Tibial nerve (tissue), 4 donors: ENCODE data around the gene CASKIN2. TPM values are rescaled to one million over a fixed set of nuclear protein-coding genes. Genes with fewer than 3 reads are reported as not detected.
A peak's percentile ranks its signal among the peaks of the same experiment; 100 is the strongest.

Source experiments
- DNase-seq, 2 donors: peaks; one replicate each; pipeline ENCODE4 v3.0.0-alpha.2; 2019; ENCODE audit warnings: low spot score in 2 of 2
- H3K27ac ChIP-seq, 4 donors: fragments of 200-600 bp; sonication (generic) in 3 of 4; one replicate each; pipeline ENCODE4 v1.5.1; 2017 to 2019; ENCODE audit warnings: mild to moderate bottlenecking in 1 of 4
- H3K27me3 ChIP-seq, 2 donors: fragments of 200-600 bp; sonication (generic) in 1 of 2; one replicate each; pipeline versions ENCODE4 v1.5.1 to v1.6.0; 2017 to 2019
- H3K36me3 ChIP-seq, 3 donors: fragments of 200-600 bp; sonication (generic); one replicate each; pipeline ENCODE4 v1.5.1; 2018 to 2019
- H3K4me1 ChIP-seq, 4 donors: fragments of 200-600 bp; sonication (generic) in 3 of 4; one replicate each; pipeline ENCODE4 v1.5.1; 2017 to 2019
- H3K4me3 ChIP-seq, 4 donors: fragments of 200-600 bp; sonication (generic) in 3 of 4; one replicate each; pipeline ENCODE4 v1.5.1; 2017 to 2019; ENCODE audit warnings: mild to moderate bottlenecking in 1 of 4, moderate library complexity in 1 of 4
- H3K9me3 ChIP-seq, 4 donors: fragments of 200-600 bp; sonication (generic) in 3 of 4; one replicate each; pipeline ENCODE4 v1.5.1; 2017 to 2019
- CTCF ChIP-seq, 5 experiments: fragments of 200-600 bp in 3 of 5; fragments of 450-650 bp in 2 of 5; sonication (generic) in 3 of 5; IDR thresholded peaks; one replicate each; pipeline ENCODE4 v1.5.1; 2016 to 2019; ENCODE audit warnings: antibody characterized with exemption in 5 of 5, mild to moderate bottlenecking in 3 of 5, moderate library complexity in 2 of 5
- EP300 ChIP-seq, 2 donors: sonication (generic); formaldehyde crosslinking; IDR thresholded peaks; one replicate each; pipeline ENCODE4 v1.6.1; 2017; ENCODE audit warnings: antibody characterized with exemption in 2 of 2, mild to moderate bottlenecking in 1 of 2
- POLR2A ChIP-seq, 2 donors: fragments of 450-650 bp; IDR thresholded peaks; one replicate each; pipeline ENCODE4 v1.6.1; 2017; ENCODE audit warnings: antibody characterized with exemption in 2 of 2, mild to moderate bottlenecking in 2 of 2, moderate library complexity in 2 of 2
- WGBS, 2 donors: methylation state at CpG; one replicate each; pipeline ENCODE4 v1.1.5; 2018; 5-methylcytosine and 5-hydroxymethylcytosine counted together
- total RNA-seq, 4 donors: library from RNA; depleted of rRNA; stranded (reverse); fragments of >200 nt; gene quantifications; one replicate each; pipeline ENCODE4 v1.1.0, GENCODE V29; 2016

CASKIN2 gene
- total RNA-seq, 4 donors from 2014 or later = 36.0 to 59.0 (median 51.3) TPM

GRCh38 chr17:75530837-75531720 lies 15.7 kb upstream of the CASKIN2 start:
- no peaks in the 10 kb centered on the region for H3K9me3 ChIP-seq
- H3K27ac ChIP-seq = peak overlapping the region in 2 of 4 donors; percentile 4 to 7
- WGBS, 2 donors = 76 to 80% methylated on average over 18 to 19 of the region's 19 CpGs
- no peak for DNase-seq
- TF ChIP-seq EP300 (IDR thresholded peaks at IDR 0.05) (no peak), CTCF (IDR thresholded peaks at IDR 0.05) (no peak), POLR2A (IDR thresholded peaks at IDR 0.05) (no peak)
- no peaks in the 10 kb centered on the region for H3K27me3 ChIP-seq
- peaks cover 0 to 6% (median 0%) of the 10 kb centered on the region in 3 donors for H3K36me3 ChIP-seq
- peaks cover 0 to 12% (median 3%) of the 10 kb centered on the region in 4 donors for H3K4me1 ChIP-seq
- no peak overlapping the region for H3K4me3 ChIP-seq

- no peaks in the 10 kb centered on the region for H3K9me3 ChIP-seq
Observed at GRCh38 chr17:75526555-75527270, 11.4 kb upstream of the CASKIN2 start.

DNA sequence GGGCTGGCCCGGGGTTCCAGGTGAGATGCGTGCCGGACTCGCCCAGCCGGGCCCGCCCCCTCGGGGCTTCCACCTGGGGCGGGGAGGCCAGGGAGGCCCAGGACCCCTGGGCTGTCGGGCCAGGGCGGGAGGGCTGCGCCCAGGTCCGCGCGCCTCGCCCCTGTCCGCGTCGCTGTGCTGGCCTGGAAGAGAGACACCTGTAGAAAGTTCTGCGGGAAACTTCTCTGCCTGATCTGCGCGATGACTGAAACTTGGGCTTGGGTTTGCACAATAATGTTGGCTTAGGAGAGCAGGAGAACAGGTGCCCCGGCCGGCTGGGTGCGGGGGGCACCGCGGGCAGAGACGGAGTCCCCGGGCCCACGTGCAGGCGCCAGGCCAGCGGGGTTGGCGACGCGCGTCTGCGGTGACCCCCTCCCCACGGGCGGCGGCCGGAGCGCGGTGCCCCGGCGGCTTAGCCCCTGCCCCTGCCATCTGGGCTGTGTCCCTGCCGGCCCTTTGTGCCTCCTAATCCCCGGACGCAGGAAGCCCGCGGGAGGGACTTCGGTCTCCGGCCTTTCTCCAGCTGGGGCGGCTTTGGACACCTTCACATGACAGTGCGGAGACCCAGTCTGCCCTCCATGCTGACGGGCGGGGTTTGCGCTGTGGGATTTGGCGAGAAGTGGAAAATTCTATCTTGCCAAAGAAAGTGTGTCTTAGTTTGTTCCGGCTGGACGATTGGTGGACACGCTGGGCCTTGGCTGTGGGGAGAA lies 10.6 kb upstream of the CASKIN2 start:
- WGBS, 2 donors = 4 to 5% methylated on average over 30 to 47 of the region's 60 CpGs
- peaks cover 0 to 13% (median 0%) of the 10 kb centered on the region in 3 donors for H3K36me3 ChIP-seq
- TF ChIP-seq EP300 (IDR thresholded peaks at IDR 0.05) = no peak
- TF ChIP-seq CTCF (IDR thresholded peaks at IDR 0.05) = no peak
- no peak for TF ChIP-seq POLR2A (IDR thresholded peaks at IDR 0.05)
- H3K9me3 ChIP-seq = no peaks in the 10 kb centered on the region
- H3K27me3 ChIP-seq = no peaks in the 10 kb centered on the region
- peaks cover 0 to 20% (median 8%) of the 10 kb centered on the region in 4 donors for H3K4me1 ChIP-seq
- H3K4me3 ChIP-seq = peak overlapping the region; percentile 36 to 81 (median 58)
- no peak for DNase-seq
- peak overlapping the region in 2 of 4 donors; percentile 77 to 82 for H3K27ac ChIP-seq

More at GRCh38 chr17:75526555-75527270, 11.4 kb upstream of the CASKIN2 start:
- no peaks in the 10 kb centered on the region for H3K27me3 ChIP-seq
- H3K4me3 ChIP-seq = peak overlapping the region in 2 of 4 donors; percentile 67 to 81
- peaks cover 0 to 6% (median 0%) of the 10 kb centered on the region in 3 donors for H3K36me3 ChIP-seq
- TF ChIP-seq CTCF (IDR thresholded peaks at IDR 0.05) = no peak
- TF ChIP-seq POLR2A (IDR thresholded peaks at IDR 0.05) = no peak
- TF ChIP-seq EP300 (IDR thresholded peaks at IDR 0.05) = no peak
- H3K27ac ChIP-seq = peak overlapping the region in 2 of 4 donors; percentile 77 to 82
- H3K4me1 ChIP-seq = peaks cover 0 to 26% (median 8%) of the 10 kb centered on the region in 4 donors
- DNase-seq = no peak
- 62 to 67% methylated on average over 13 of the region's 13 CpGs for WGBS, 2 donors

GRCh38 chr17:75524970-75525805 lies 9.9 kb upstream of the CASKIN2 start, which contains the start of gene LLGL2:
LLGL2 (plus strand) TSS chr17:75525697; CDS start chr17:75543427, 17,730 bp downstream.
- Histone ChIP-seq H3K27me3 (no peaks in the 10 kb centered on the region), H3K27ac (peak within 1 kb of the TSS; percentile 26 to 85 (median 80)), H3K4me1 (peaks cover 0 to 20% (median 8%) of the 10 kb centered on the region in 4 donors), H3K9me3 (no peaks in the 10 kb centered on the region), H3K4me3 (peak within 1 kb of the TSS; percentile 50 to 81 (median 69)), H3K36me3 (peaks cover 0 to 15% (median 0%) of the 10 kb centered on the region in 3 donors)
- peak; percentile 31 to 69 (median 56) for TF ChIP-seq CTCF (IDR thresholded peaks at IDR 0.05)
- no peak for TF ChIP-seq EP300 (IDR thresholded peaks at IDR 0.05)
- TF ChIP-seq POLR2A (IDR thresholded peaks at IDR 0.05) = peak in 1 of 2 donors; percentile 28
- peak in 1 of 2 donors; percentile 35 for DNase-seq
- 0 to 1% methylated on average over 30 to 59 of the region's 108 CpGs for WGBS, 2 donors
